Karpas-422 (cell line): ENCODE measurements around the gene MYOCD. TPM values are rescaled to one million over a fixed set of nuclear protein-coding genes. Genes with fewer than 3 reads are reported as not detected.

Experiments
- DNase-seq: peaks from one replicate; pipeline ENCODE4 v3.0.0-alpha.2; 2015
- H2AFZ ChIP-seq: fragments of 200-600 bp; sonication (generic); 2 replicates; pipeline ENCODE4 v1.6.1; 2014; ENCODE audit warnings: antibody characterized with exemption, low read length, mixed read lengths
- H3K27ac ChIP-seq: fragments of 200-600 bp; sonication (generic); 2 replicates; pipeline ENCODE4 v1.5.1; 2014; ENCODE audit warnings: mild to moderate bottlenecking, low read length, moderate library complexity
- H3K27me3 ChIP-seq: fragments of 200-600 bp; sonication (generic); 2 replicates; pipeline ENCODE4 v1.6.1; 2014; ENCODE audit warnings: low read length, mixed read lengths
- H3K36me3 ChIP-seq: fragments of 200-600 bp; sonication (generic); 2 replicates; pipeline ENCODE4 v1.6.1; 2014; ENCODE audit warnings: low read length, mixed read lengths; ENCODE audit not compliant: insufficient read depth
- H3K4me1 ChIP-seq: fragments of 200-600 bp; sonication (generic); 2 replicates; pipeline ENCODE4 v1.6.1; 2014; ENCODE audit warnings: mild to moderate bottlenecking, low read length, mixed read lengths
- H3K4me2 ChIP-seq: fragments of 200-600 bp; sonication (generic); 2 replicates; pipeline ENCODE4 v1.6.1; 2014; ENCODE audit warnings: low read length, low read depth, mild to moderate bottlenecking; ENCODE audit not compliant: poor library complexity, severe bottlenecking
- H3K4me3 ChIP-seq: fragments of 200-600 bp; sonication (generic); 2 replicates; pipeline ENCODE4 v1.5.1; 2014; ENCODE audit warnings: mild to moderate bottlenecking, antibody characterized with exemption, low read length, mixed read lengths
- H3K79me2 ChIP-seq: fragments of 200-600 bp; sonication (generic); 2 replicates; pipeline ENCODE4 v1.6.1; 2014; ENCODE audit warnings: mild to moderate bottlenecking, low read length, mixed read lengths
- H3K9ac ChIP-seq: fragments of 200-600 bp; sonication (generic); 2 replicates; pipeline ENCODE4 v1.6.0; 2014; ENCODE audit warnings: low read length
- H3K9me2 ChIP-seq: fragments of 200-600 bp; sonication (generic), shearing (Covaris generic); replicated peaks from 2 replicates; pipeline ENCODE4 v1.6.0; 2014; ENCODE audit warnings: mild to moderate bottlenecking, low read length, moderate library complexity; ENCODE audit not compliant: insufficient read depth
- H3K9me3 ChIP-seq: fragments of 300-700, 200-600 bp; sonication (generic); 2 replicates; pipeline ENCODE4 v1.6.1; 2014; ENCODE audit warnings: low read length, mixed read lengths
- H4K20me1 ChIP-seq: fragments of 200-600 bp; sonication (generic); 2 replicates; pipeline ENCODE4 v1.6.1; 2014; ENCODE audit warnings: mild to moderate bottlenecking, antibody characterized with exemption, low read length, low read depth; ENCODE audit not compliant: insufficient read depth
- total RNA-seq: library from RNA; depleted of rRNA; stranded (reverse); fragments of >200 nt; shearing (Covaris generic); gene quantifications from 2 replicates; pipeline ENCODE4 v1.2.3, GENCODE V29; 2014; ENCODE audit warnings: low replicate concordance

The MYOCD gene
- total RNA-seq, 1 experiment from 2014 or later: not detected

DNA sequence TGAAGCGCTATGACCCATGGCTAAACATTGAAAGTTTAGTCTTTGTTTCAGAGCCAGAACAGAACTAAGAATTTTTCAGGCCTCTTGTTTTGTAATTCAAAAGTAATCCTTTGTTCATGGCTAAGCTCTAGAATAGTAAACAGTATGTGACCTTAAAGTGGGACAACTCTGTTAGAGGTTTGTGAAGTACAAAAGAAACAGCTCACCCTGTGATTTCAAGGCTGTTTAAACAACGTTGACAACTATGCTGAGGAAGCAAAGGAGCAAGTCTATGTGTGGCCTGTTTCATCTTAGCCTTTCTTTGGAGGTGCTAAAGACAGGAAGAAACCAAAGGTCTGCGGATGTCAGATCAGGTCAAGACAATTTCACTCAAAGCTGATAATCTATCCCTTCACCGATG, 40.4 kb downstream of the MYOCD start:
- Histone ChIP-seq H4K20me1 (no peaks in the 10 kb centered on the region), H2AFZ (no peak overlapping the region), H3K36me3 (no peaks in the 10 kb centered on the region)

DNA sequence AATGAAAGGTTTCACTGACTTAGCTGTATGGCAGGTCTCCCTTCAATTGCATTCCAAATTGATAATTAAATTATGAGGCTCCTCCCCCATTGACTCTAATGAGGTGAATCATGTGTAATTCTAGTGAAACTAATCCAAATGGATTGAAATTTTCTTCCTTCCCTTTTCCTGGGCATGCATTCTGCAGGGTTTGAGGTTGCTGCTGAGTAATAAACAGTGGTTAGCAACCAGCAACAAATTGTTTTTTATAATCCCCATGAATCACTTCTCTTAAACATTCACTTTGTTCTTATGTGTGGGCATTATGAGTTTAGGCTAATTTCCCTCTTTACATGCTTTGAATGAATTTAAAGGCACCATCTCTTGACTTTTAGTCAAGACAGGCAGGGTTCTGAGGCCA, 43.4 kb downstream of the MYOCD start:
- Histone ChIP-seq H3K27me3 (no peaks in the 10 kb centered on the region), H3K36me3 (no peaks in the 10 kb centered on the region), H3K79me2 (no peaks in the 10 kb centered on the region), H4K20me1 (no peaks in the 10 kb centered on the region), H3K4me2 (no peak overlapping the region), H3K4me1 (no peaks in the 10 kb centered on the region), H3K4me3 (no peak overlapping the region), H3K9ac (no peak overlapping the region), H3K9me3 (no peaks in the 10 kb centered on the region), H3K27ac (no peak overlapping the region), H2AFZ (no peak overlapping the region), H3K9me2 (no peaks in the 10 kb centered on the region)
- no peak for DNase-seq

More for the DNA sequence above, 40.4 kb downstream of the MYOCD start:
- no peak overlapping the region for H3K4me2 ChIP-seq
- no peak overlapping the region for H3K4me3 ChIP-seq
- H3K27ac ChIP-seq: no peak overlapping the region
- no peak overlapping the region for H3K9ac ChIP-seq
- H3K79me2 ChIP-seq: no peaks in the 10 kb centered on the region
- H3K27me3 ChIP-seq: no peaks in the 10 kb centered on the region
- H3K9me3 ChIP-seq: no peaks in the 10 kb centered on the region
- DNase-seq: no peak
- H3K4me1 ChIP-seq: no peaks in the 10 kb centered on the region
- no peaks in the 10 kb centered on the region for H3K9me2 ChIP-seq

DNA sequence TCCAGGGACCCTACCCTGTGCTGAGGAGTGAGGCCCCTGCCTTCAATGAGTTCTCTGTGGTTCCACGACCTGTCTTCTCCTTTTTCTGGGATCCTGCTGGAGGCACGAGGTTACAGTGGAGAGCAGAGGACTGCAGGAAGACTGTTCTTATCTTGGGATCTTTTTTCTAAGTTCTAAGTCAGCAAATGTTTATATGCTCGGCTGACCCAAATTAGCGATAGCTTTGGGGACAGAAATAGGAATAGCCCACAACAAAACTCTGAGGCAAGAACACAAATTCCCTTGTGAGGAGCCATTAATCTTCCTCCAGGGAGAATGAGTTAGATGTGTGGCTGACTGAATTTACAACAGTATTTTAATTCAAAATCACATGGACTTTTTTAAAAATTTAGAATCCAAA, 46.7 kb downstream of the MYOCD start:
- no peaks in the 10 kb centered on the region for H3K36me3 ChIP-seq
- DNase-seq: no peak
- no peaks in the 10 kb centered on the region for H3K4me1 ChIP-seq
- no peak overlapping the region for H3K4me3 ChIP-seq
- no peak overlapping the region for H3K9ac ChIP-seq
- H3K4me2 ChIP-seq: no peak overlapping the region
- H3K79me2 ChIP-seq: no peaks in the 10 kb centered on the region
- H2AFZ ChIP-seq: no peak overlapping the region
- no peaks in the 10 kb centered on the region for H4K20me1 ChIP-seq
- H3K9me2 ChIP-seq: no peaks in the 10 kb centered on the region
- H3K9me3 ChIP-seq: no peaks in the 10 kb centered on the region
- H3K27me3 ChIP-seq: 0 out of 2 replicates have a peak, but pooled peaks cover 3% of the 10 kb centered on the region
- H3K27ac ChIP-seq: no peak overlapping the region

DNA sequence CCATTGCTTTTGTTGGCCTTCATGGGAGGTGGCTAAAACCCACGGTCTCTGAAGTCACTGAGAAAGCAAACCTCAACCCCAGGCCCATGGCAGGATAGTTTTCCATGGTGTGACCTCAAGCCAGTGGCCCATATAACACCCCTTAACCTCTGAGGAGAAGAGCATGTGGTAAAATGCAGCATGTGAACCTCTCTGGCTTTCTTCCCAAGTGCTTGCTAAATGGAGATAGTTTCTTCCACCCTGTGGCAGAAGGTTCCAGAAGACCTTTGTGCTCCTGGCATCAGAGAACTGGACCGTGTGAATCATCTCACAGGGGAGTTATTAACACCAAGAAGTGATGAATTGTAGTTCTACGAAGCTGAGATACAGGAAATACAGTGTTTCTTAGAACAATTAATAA, 47.3 kb downstream of the MYOCD start:
- Histone ChIP-seq H3K79me2 (no peaks in the 10 kb centered on the region), H4K20me1 (no peaks in the 10 kb centered on the region), H3K9ac (no peak overlapping the region), H3K27ac (no peak overlapping the region), H3K9me2 (no peaks in the 10 kb centered on the region), H3K36me3 (no peaks in the 10 kb centered on the region), H3K9me3 (no peaks in the 10 kb centered on the region), H3K27me3 (0 out of 2 replicates have a peak, but pooled peaks cover 3% of the 10 kb centered on the region), H3K4me2 (no peak overlapping the region), H2AFZ (no peak overlapping the region), H3K4me1 (no peaks in the 10 kb centered on the region), H3K4me3 (no peak overlapping the region)
- DNase-seq: no peak

DNA sequence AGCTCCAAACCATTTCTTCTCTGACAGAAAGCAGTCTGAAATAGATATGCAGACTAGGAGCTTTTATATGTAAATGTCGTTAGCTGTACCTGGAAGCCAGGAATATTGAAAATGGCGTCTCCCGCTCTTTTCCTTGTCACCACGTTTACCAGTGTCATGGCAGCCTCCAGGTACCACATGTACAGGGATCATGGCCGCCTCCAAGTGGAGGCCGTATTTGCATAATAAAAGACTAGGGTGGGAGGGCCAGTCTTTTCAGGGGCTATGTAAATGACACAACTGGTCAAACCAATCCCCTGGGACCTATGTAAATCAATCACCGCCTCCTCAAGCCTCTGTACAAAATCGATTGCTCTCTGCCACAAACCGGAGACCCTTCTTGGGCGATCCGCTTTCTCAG, 54.3 kb downstream of the MYOCD start:
- H2AFZ ChIP-seq: no peak overlapping the region
- H3K4me3 ChIP-seq: no peak overlapping the region
- H3K4me1 ChIP-seq: no peaks in the 10 kb centered on the region
- no peaks in the 10 kb centered on the region for H3K9me3 ChIP-seq
- 0 out of 2 replicates have a peak, but pooled peaks cover 3% of the 10 kb centered on the region for H3K27me3 ChIP-seq
- H3K79me2 ChIP-seq: no peaks in the 10 kb centered on the region
- H4K20me1 ChIP-seq: no peaks in the 10 kb centered on the region
- H3K36me3 ChIP-seq: no peaks in the 10 kb centered on the region
- no peak for DNase-seq
- H3K27ac ChIP-seq: no peak overlapping the region
- H3K9ac ChIP-seq: no peak overlapping the region
- no peak overlapping the region for H3K4me2 ChIP-seq
- no peaks in the 10 kb centered on the region for H3K9me2 ChIP-seq

DNA sequence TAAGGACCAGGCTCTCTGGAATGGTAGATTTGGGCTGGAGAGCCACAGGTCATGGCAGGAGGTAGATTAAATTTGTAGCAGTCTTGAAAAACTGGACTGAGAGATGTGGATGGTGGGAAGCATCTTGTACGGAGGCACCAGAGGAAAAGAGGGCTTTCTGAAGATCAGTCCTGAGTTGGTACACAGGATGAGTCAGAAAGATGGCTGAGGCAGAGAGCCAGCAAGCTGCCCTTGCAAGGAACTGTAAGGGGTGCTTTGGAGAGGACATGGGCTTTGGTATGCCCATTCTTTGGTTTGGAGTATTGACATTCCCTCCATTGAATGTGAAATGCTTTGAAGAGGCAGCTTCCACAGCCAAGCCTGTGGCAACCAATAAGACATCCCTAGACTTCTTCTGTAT, 55.9 kb downstream of the MYOCD start:
- Histone ChIP-seq H2AFZ (no peak overlapping the region), H3K36me3 (no peaks in the 10 kb centered on the region), H4K20me1 (no peaks in the 10 kb centered on the region), H3K27me3 (no peaks in the 10 kb centered on the region), H3K4me1 (no peaks in the 10 kb centered on the region), H3K9ac (no peak overlapping the region), H3K9me2 (no peaks in the 10 kb centered on the region), H3K4me3 (no peak overlapping the region), H3K9me3 (no peaks in the 10 kb centered on the region), H3K79me2 (no peaks in the 10 kb centered on the region), H3K4me2 (no peak overlapping the region), H3K27ac (no peak overlapping the region)
- no peak for DNase-seq

DNA sequence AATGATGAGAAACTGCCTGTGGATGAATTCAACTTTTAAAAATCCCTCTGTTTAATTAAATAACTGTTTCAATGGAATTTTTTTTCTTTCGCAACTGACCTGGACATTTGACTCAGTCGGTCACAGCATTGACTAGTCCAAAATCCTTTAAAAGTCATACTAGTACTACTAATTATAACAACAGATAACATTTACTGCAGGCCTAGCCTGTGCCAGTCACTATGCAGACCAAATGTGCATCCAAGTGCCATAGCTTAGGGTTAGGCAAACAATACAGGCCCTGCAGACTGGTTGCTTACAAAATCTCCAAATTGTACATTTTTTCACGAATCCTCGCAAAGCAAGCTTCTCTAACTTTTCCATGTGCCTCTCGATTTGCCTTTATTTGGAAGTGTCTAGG, 56.6 kb downstream of the MYOCD start:
- H4K20me1 ChIP-seq: no peaks in the 10 kb centered on the region
- H3K36me3 ChIP-seq: no peaks in the 10 kb centered on the region
- H3K9ac ChIP-seq: no peak overlapping the region
- H3K4me1 ChIP-seq: no peaks in the 10 kb centered on the region
- no peaks in the 10 kb centered on the region for H3K79me2 ChIP-seq
- no peak overlapping the region for H3K27ac ChIP-seq
- no peaks in the 10 kb centered on the region for H3K9me3 ChIP-seq
- no peak overlapping the region for H3K4me3 ChIP-seq
- no peaks in the 10 kb centered on the region for H3K27me3 ChIP-seq
- H3K4me2 ChIP-seq: no peak overlapping the region
- H3K9me2 ChIP-seq: no peaks in the 10 kb centered on the region
- no peak for DNase-seq
- H2AFZ ChIP-seq: no peak overlapping the region

DNA sequence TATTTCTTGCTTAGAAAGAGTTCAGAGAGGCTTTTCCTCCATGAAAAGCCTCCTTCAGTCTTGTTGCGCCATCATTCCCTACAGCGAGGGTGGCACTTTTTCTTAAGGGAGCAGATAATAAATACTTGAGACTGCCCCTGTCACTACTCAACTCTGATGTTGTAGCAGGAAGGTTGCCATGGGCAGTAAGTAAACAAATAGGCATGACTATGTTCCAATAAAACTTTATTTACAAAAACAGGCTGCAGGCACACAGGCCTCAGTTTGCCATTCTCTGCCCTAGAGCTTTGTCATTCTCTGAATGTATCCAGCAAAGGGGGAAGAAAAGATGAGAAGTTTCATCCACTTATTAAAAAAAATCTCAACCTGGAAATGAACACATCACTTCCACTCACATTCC, 60.4 kb downstream of the MYOCD start:
- Histone ChIP-seq H4K20me1 (no peaks in the 10 kb centered on the region), H3K9ac (no peak overlapping the region), H3K9me3 (no peaks in the 10 kb centered on the region), H3K4me2 (no peak overlapping the region), H3K36me3 (no peaks in the 10 kb centered on the region), H3K9me2 (no peaks in the 10 kb centered on the region), H3K27ac (no peak overlapping the region), H3K27me3 (no peaks in the 10 kb centered on the region), H3K79me2 (no peaks in the 10 kb centered on the region), H3K4me3 (no peak overlapping the region), H2AFZ (no peak overlapping the region), H3K4me1 (no peaks in the 10 kb centered on the region)
- DNase-seq: no peak
